Measurements from ENCODE around the gene FCRL3.

DNA sequence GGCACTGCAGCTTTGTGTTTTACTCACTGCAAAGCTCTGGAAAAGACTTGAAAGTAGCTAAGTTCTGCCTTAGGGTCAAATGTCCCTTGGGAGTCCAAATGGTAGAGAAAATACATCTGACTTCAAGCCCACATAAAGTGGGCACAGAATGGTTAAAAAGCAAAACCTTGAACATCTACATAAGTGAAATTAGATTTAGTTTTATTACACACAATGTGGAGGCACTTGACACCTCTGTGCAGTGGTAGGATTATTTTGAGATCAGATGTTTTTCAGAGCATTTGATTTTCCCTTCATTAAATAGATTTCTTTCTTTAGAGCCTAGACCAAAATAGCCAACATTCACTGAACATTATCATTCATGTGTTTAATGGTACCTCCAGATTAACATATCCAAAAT, 11.2 kb upstream of the FCRL3 start:
- TF ChIP-seq RXRA (IDR thresholded peaks at IDR 0.05) (no peak), SP1 (IDR thresholded peaks at IDR 0.05) (no peak)
- TF ChIP-seq, protein P1, sequence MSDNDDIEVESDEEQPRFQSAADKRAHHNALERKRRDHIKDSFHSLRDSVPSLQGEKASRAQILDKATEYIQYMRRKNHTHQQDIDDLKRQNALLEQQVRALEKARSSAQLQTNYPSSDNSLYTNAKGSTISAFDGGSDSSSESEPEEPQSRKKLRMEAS (IDR thresholded peaks at IDR 0.05) = no peak
- TF ChIP-seq, protein P2, sequence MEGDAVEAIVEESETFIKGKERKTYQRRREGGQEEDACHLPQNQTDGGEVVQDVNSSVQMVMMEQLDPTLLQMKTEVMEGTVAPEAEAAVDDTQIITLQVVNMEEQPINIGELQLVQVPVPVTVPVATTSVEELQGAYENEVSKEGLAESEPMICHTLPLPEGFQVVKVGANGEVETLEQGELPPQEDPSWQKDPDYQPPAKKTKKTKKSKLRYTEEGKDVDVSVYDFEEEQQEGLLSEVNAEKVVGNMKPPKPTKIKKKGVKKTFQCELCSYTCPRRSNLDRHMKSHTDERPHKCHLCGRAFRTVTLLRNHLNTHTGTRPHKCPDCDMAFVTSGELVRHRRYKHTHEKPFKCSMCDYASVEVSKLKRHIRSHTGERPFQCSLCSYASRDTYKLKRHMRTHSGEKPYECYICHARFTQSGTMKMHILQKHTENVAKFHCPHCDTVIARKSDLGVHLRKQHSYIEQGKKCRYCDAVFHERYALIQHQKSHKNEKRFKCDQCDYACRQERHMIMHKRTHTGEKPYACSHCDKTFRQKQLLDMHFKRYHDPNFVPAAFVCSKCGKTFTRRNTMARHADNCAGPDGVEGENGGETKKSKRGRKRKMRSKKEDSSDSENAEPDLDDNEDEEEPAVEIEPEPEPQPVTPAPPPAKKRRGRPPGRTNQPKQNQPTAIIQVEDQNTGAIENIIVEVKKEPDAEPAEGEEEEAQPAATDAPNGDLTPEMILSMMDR (IDR thresholded peaks at IDR 0.05; ENCODE audit: low read depth, low read length, missing input control) = no peak

Measured in liver (tissue), 3 donors.